SK-N-SH (cell line): Measurements from ENCODE around the gene NECTIN1. TPM values are rescaled to one million over a fixed set of nuclear protein-coding genes. Genes with fewer than 3 reads are reported as not detected.

Experiments used
- CTCF ChIA-PET: fragments of 300-600, 350-600 bp; formaldehyde crosslinking; extraction: SDS; loops from one replicate; lab custom pipeline; 2021; lab: Yijun Ruan, JAX
- POLR2A ChIA-PET: fragments of 350-600 bp; sonication (Branson Sonifier 250); formaldehyde crosslinking; extraction: SDS; loops from one replicate; lab custom pipeline; 2020; ENCODE audit warnings: antibody characterized with exemption, inconsistent platforms; lab: Yijun Ruan, JAX
- DNase-seq: peaks from one replicate; pipeline ENCODE4 v3.0.0; 2012
- H2AFZ ChIP-seq: fragments of 200-600 bp; sonication (generic); 2 replicates; pipeline ENCODE4 v1.8.1; 2016; ENCODE audit warnings: antibody characterized with exemption, mild to moderate bottlenecking, low read depth
- H3F3A ChIP-seq: fragments of 200-600 bp; sonication (generic); replicated peaks from 2 replicates; pipeline ENCODE3; 2016; ENCODE audit warnings: antibody characterized with exemption, mild to moderate bottlenecking; ENCODE audit not compliant: insufficient read depth
- H3K27ac ChIP-seq, 2 experiments: fragments of 200-500 bp in 1 of 2; fragments of 200-600 bp in 1 of 2; sonication (Bioruptor generic) in 1 of 2; sonication (generic), shearing (Covaris generic) in 1 of 2; 2 replicates each; pipeline versions ENCODE4 v1.5.1 to v1.6.1; 2014 to 2016; ENCODE audit warnings: low read depth in 2 of 2, inconsistent platforms in 1 of 2, low read length in 1 of 2, mild to moderate bottlenecking in 1 of 2, mixed read lengths in 1 of 2
- H3K27me3 ChIP-seq: fragments of 200-600 bp; sonication (generic), shearing (Covaris generic); 2 replicates; pipeline ENCODE4 v1.6.1; 2016; ENCODE audit warnings: mixed run types; ENCODE audit not compliant: insufficient read depth
- H3K36me3 ChIP-seq, 2 experiments: fragments of 200-500 bp in 1 of 2; fragments of 200-600 bp in 1 of 2; sonication (Bioruptor generic) in 1 of 2; sonication (generic) in 1 of 2; replicated peaks in 1 of 2; 2 replicates each; pipeline versions ENCODE3 to v1.5.1; 2014 to 2016; ENCODE audit warnings: low read length in 1 of 2, mild to moderate bottlenecking in 1 of 2; ENCODE audit not compliant: insufficient read depth in 2 of 2, control insufficient read depth in 1 of 2
- H3K4me1 ChIP-seq, 2 experiments: fragments of 200-500 bp in 1 of 2; fragments of 200-600 bp in 1 of 2; sonication (Bioruptor generic) in 1 of 2; sonication (generic), shearing (Covaris generic) in 1 of 2; 2 replicates each; pipeline versions ENCODE4 v1.5.1 to v1.6.1; 2014 to 2016; ENCODE audit warnings: low read depth in 1 of 2, low read length in 1 of 2, mixed run types in 1 of 2; ENCODE audit not compliant: insufficient read depth in 2 of 2, control insufficient read depth in 1 of 2
- H3K4me2 ChIP-seq: fragments of 200-600 bp; sonication (generic), shearing (Covaris generic); 2 replicates; pipeline ENCODE4 v1.6.1; 2017; ENCODE audit warnings: mixed run types
- H3K4me3 ChIP-seq, 2 experiments: fragments of 200-500 bp in 1 of 2; fragments of 200-600 bp in 1 of 2; sonication (Bioruptor generic) in 1 of 2; sonication (generic), shearing (Covaris generic) in 1 of 2; 2 replicates each; pipeline versions ENCODE4 v1.5.1 to v1.8.1; 2014 to 2016; ENCODE audit warnings: low read depth in 2 of 2, inconsistent platforms in 1 of 2, low read length in 1 of 2, mild to moderate bottlenecking in 1 of 2, mixed read lengths in 1 of 2, moderate library complexity in 1 of 2
- H3K79me2 ChIP-seq: fragments of 200-600 bp; sonication (generic); 2 replicates; pipeline ENCODE4 v1.8.1; 2017; ENCODE audit warnings: mild to moderate bottlenecking; ENCODE audit not compliant: insufficient read depth
- H3K9ac ChIP-seq: fragments of 200-600 bp; sonication (generic); 2 replicates; pipeline ENCODE4 v1.6.1; 2017; ENCODE audit warnings: mixed run types
- H3K9me2 ChIP-seq: fragments of 200-600 bp; sonication (generic); 2 replicates; pipeline ENCODE4 v1.6.1; 2017; ENCODE audit warnings: mixed run types
- H3K9me3 ChIP-seq: fragments of 200-600 bp; sonication (generic); 2 replicates; pipeline ENCODE4 v1.6.1; 2017; ENCODE audit warnings: mixed run types, mild to moderate bottlenecking, moderate library complexity
- H4K20me1 ChIP-seq: fragments of 200-600 bp; sonication (generic); 2 replicates; pipeline ENCODE4 v1.6.1; 2017; ENCODE audit warnings: mild to moderate bottlenecking, mixed run types; ENCODE audit not compliant: insufficient read depth
- CHD2 ChIP-seq: fragments of 150-350 bp; IDR thresholded peaks from 2 replicates; pipeline ENCODE4 v1.6.1; 2018; ENCODE audit warnings: low read length; ENCODE audit not compliant: partially characterized antibody
- FOXJ3 ChIP-seq: sonication (generic); formaldehyde crosslinking; IDR thresholded peaks from 2 replicates; pipeline ENCODE4 v1.5.1; 2020; ENCODE audit warnings: mild to moderate bottlenecking, missing genetic modification reagents
- FOXM1 ChIP-seq: IDR thresholded peaks from 2 replicates; pipeline ENCODE4 v1.4.0; 2012; ENCODE audit warnings: low read depth, mild to moderate bottlenecking
- GABPA ChIP-seq: IDR thresholded peaks from 2 replicates; pipeline ENCODE4 v1.4.0; 2012; ENCODE audit warnings: low read depth, mild to moderate bottlenecking
- JUND ChIP-seq: IDR thresholded peaks from 2 replicates; pipeline ENCODE4 v1.4.0; 2012
- MAX ChIP-seq: IDR thresholded peaks from 2 replicates; pipeline ENCODE4 v1.4.0; 2012; ENCODE audit warnings: low read depth
- MEF2A ChIP-seq: IDR thresholded peaks from 2 replicates; pipeline ENCODE4 v1.4.0; 2012; ENCODE audit warnings: low read depth, borderline replicate concordance
- PBX3 ChIP-seq: IDR thresholded peaks from 2 replicates; pipeline ENCODE4; 2012
- POLR2AphosphoS5 ChIP-seq: IDR thresholded peaks from 2 replicates; pipeline ENCODE4 v1.6.1; 2012; ENCODE audit warnings: low read depth, low read length
- RAD21 ChIP-seq: IDR thresholded peaks from 2 replicates; pipeline ENCODE4 v1.6.1; 2012; ENCODE audit warnings: mild to moderate bottlenecking, low read length
- REST ChIP-seq: IDR thresholded peaks from 2 replicates; pipeline ENCODE4 v1.6.1; 2012; ENCODE audit warnings: mild to moderate bottlenecking, low read depth, low read length, moderate library complexity
- RXRA ChIP-seq: IDR thresholded peaks from 2 replicates; pipeline ENCODE4 v1.4.0; 2012; ENCODE audit warnings: low read depth, mild to moderate bottlenecking, borderline replicate concordance
- SIN3A ChIP-seq: IDR thresholded peaks from 2 replicates; pipeline ENCODE4 v1.6.1; 2012; ENCODE audit warnings: low read depth, mild to moderate bottlenecking, low read length, moderate library complexity, borderline replicate concordance
- SMC3 ChIP-seq: IDR thresholded peaks from 2 replicates; pipeline ENCODE4 v1.6.1; 2012; ENCODE audit warnings: low read depth, low read length, improper control_type of control experiment
- TCF12 ChIP-seq: IDR thresholded peaks from 2 replicates; pipeline ENCODE4 v1.4.0; 2012
- USF1 ChIP-seq: IDR thresholded peaks from 2 replicates; pipeline ENCODE4 v1.4.0; 2012; ENCODE audit warnings: low read depth, borderline replicate concordance
- YY1 ChIP-seq: IDR thresholded peaks from 2 replicates; pipeline ENCODE4 v1.4.0; 2012; ENCODE audit warnings: low read depth, mild to moderate bottlenecking
- WGBS: methylation state at CpG from one replicate; pipeline ENCODE4 v1.1.6; 2017; ENCODE audit warnings: low lambda C conversion rate; 5-methylcytosine and 5-hydroxymethylcytosine counted together
- polyA plus RNA-seq, 3 experiments: library from polyadenylated mRNA; depleted of rRNA; stranded (reverse); fragments of >200 nt; gene quantifications; 2 replicates each; pipeline ENCODE4 v1.2.3, GENCODE V29; 2012

Gene NECTIN1
- polyA plus RNA-seq, 1 of the 3 experiments (the other 2 are of a cell fraction), result 9.1 TPM

- no peak overlapping the region for H3K4me3 ChIP-seq
- DNase-seq, result no peak
- H3K9ac ChIP-seq, result no peak overlapping the region
- no peak overlapping the region for H3K27ac ChIP-seq
- no peaks in the 10 kb centered on the region for H3K9me3 ChIP-seq
- no peaks in the 10 kb centered on the region for H3F3A ChIP-seq
- H3K27me3 ChIP-seq, result no peaks in the 10 kb centered on the region
- POLR2A ChIA-PET, result no interaction called here
- TF ChIP-seq SIN3A (no peak), USF1 (no peak), RXRA (no peak), POLR2AphosphoS5 (no peak), JUND (no peak), MEF2A (no peak), CHD2 (no peak), YY1 (no peak), SMC3 (no peak), MAX (no peak), PBX3 (no peak), GABPA (no peak), FOXJ3 (no peak), REST (no peak), TCF12 (no peak), FOXM1 (no peak), RAD21 (no peak)
- TF ChIP-seq, all 33 proteins: peak for 0
- WGBS, result 84% methylated on average over 5 of the region's 8 CpGs
- CTCF ChIA-PET, result interaction anchor here (1.0 kb wide), 1 partner anchor 54 kb away, joined by 4 read pairs; no protein-coding TSS in a partner anchor
- Histone ChIP-seq H3K4me1 (peaks cover 0 to 34% of the 10 kb centered on the region in 2 experiments; a peak in 1 of 4 replicates), H3K4me2 (no peak overlapping the region), H2AFZ (no peak overlapping the region), H4K20me1 (no peaks in the 10 kb centered on the region), H3K36me3 (no peaks in the 10 kb centered on the region), H3K79me2 (no peaks in the 10 kb centered on the region), H3K9me2 (no peaks in the 10 kb centered on the region)
Measured at GRCh38 chr11:119737366-119738058, 8.5 kb upstream of the NECTIN1 start.
